ENCODE data around the gene DIP2B. TPM values are rescaled to one million over a fixed set of nuclear protein-coding genes. Genes with fewer than 3 reads are reported as not detected.

DIP2B gene
- polyA plus RNA-seq, 1 donor from 2014 or later: 44.0 TPM

DNA sequence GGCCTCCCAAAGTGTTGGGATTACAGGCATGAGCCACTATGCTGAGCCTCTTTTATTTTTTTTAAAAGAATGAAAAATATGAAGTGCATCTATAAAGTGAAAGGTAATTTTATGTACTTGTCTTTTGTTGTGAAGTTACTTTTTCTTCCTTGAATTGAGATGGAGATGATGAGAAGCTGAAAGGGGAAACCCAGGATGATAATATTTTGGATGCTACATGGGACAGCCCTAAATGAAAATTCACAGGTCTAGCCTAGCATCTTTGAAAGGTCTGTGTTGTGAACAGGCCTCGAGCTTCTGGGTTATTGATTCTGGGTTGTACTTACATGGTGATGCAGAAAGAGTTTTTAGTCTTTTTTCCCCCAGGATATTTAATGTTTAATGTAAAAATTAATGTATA, 14.6 kb downstream of the DIP2B start:
- Histone ChIP-seq H3K27me3 (ENCODE audit: insufficient read depth, low read depth, low read length) (no peaks in the 10 kb centered on the region), H4K20me1 (ENCODE audit: insufficient read depth) (no peaks in the 10 kb centered on the region), H3K9ac (ENCODE audit: low read length) (no peak overlapping the region), H3K79me2 (replicated peaks; ENCODE audit: insufficient read depth, low read length) (peaks cover 66% of the 10 kb centered on the region), H2AFZ (ENCODE audit: low read depth, low read length) (no peak overlapping the region), H3F3A (ENCODE audit: insufficient read depth, low read length, poor library complexity, severe bottlenecking) (no peaks in the 10 kb centered on the region), H3K4me2 (ENCODE audit: low read length) (no peak overlapping the region), H3K9me2 (ENCODE audit: insufficient read depth, low read length) (no peaks in the 10 kb centered on the region), H3K4me3 (ENCODE audit: low read length) (no peak overlapping the region), H3K36me3 (ENCODE audit: insufficient read depth, low read length) (no peaks in the 10 kb centered on the region), H3K9me3 (ENCODE audit: low read length) (no peaks in the 10 kb centered on the region), H3K27ac (ENCODE audit: low read length) (no peak overlapping the region)
- TF ChIP-seq EZH2 (IDR thresholded peaks at IDR 0.05; ENCODE audit: borderline replicate concordance, insufficient read depth, low read length, poor library complexity, severe bottlenecking) (no peak), TAF1 (IDR thresholded peaks at IDR 0.05; ENCODE audit: low read depth) (no peak), EP300 (conservative IDR thresholded peaks at IDR 0.05; ENCODE audit: poor library complexity, severe bottlenecking) (no peak), SMC3 (conservative IDR thresholded peaks at IDR 0.05; ENCODE audit: poor library complexity) (no peak), MXI1 (conservative IDR thresholded peaks at IDR 0.05; ENCODE audit: poor library complexity, severe bottlenecking) (no peak), RAD21 (conservative IDR thresholded peaks at IDR 0.05) (no peak), POLR2AphosphoS5 (IDR thresholded peaks at IDR 0.05) (no peak)
- TF ChIP-seq, protein P1, sequence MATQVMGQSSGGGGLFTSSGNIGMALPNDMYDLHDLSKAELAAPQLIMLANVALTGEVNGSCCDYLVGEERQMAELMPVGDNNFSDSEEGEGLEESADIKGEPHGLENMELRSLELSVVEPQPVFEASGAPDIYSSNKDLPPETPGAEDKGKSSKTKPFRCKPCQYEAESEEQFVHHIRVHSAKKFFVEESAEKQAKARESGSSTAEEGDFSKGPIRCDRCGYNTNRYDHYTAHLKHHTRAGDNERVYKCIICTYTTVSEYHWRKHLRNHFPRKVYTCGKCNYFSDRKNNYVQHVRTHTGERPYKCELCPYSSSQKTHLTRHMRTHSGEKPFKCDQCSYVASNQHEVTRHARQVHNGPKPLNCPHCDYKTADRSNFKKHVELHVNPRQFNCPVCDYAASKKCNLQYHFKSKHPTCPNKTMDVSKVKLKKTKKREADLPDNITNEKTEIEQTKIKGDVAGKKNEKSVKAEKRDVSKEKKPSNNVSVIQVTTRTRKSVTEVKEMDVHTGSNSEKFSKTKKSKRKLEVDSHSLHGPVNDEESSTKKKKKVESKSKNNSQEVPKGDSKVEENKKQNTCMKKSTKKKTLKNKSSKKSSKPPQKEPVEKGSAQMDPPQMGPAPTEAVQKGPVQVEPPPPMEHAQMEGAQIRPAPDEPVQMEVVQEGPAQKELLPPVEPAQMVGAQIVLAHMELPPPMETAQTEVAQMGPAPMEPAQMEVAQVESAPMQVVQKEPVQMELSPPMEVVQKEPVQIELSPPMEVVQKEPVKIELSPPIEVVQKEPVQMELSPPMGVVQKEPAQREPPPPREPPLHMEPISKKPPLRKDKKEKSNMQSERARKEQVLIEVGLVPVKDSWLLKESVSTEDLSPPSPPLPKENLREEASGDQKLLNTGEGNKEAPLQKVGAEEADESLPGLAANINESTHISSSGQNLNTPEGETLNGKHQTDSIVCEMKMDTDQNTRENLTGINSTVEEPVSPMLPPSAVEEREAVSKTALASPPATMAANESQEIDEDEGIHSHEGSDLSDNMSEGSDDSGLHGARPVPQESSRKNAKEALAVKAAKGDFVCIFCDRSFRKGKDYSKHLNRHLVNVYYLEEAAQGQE (IDR thresholded peaks at IDR 0.05; ENCODE audit: borderline replicate concordance): no peak
- TF ChIP-seq, protein P2, sequence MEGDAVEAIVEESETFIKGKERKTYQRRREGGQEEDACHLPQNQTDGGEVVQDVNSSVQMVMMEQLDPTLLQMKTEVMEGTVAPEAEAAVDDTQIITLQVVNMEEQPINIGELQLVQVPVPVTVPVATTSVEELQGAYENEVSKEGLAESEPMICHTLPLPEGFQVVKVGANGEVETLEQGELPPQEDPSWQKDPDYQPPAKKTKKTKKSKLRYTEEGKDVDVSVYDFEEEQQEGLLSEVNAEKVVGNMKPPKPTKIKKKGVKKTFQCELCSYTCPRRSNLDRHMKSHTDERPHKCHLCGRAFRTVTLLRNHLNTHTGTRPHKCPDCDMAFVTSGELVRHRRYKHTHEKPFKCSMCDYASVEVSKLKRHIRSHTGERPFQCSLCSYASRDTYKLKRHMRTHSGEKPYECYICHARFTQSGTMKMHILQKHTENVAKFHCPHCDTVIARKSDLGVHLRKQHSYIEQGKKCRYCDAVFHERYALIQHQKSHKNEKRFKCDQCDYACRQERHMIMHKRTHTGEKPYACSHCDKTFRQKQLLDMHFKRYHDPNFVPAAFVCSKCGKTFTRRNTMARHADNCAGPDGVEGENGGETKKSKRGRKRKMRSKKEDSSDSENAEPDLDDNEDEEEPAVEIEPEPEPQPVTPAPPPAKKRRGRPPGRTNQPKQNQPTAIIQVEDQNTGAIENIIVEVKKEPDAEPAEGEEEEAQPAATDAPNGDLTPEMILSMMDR (IDR thresholded peaks at IDR 0.05; ENCODE audit: poor library complexity, severe bottlenecking): no peak

DNA sequence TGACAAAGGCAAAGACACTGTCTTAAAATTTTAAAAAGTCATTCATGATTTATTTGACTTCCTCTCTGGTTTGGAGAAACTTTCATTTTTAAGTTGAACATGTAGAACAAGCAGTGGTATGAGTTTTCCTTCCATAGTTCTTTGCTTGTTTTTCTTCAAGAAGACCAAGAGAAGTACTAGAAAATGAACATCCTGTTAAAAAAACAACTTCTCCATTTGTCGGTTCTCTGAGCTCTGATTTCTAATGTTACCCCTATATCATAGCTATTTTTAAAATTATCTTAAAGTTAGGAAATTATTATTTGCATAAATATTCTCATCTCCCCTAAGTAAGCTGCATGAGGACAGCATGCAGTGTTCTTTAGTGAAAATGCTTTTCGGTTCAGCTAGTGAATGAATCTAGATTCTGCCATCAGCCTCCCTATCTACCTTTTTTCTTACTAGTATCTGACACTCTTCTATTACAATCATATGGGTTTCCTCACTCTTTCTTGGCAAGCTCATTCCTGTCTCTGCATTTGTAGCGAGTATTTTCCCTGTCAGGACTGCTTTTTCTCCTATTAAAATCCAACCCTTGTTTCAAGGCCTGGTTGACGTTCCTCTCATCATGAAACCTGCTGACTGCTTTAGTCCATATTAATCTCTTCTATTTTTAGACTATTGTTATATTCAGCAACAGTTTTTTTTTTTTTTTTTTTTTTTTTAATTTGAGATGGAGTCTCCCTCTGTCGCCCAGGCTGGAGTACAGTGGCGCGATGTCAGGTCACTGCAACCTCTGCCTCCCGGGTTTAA, 15.8 kb downstream of the DIP2B start:
- peaks cover 55% of the 10 kb centered on the region for H3K79me2 ChIP-seq (replicated peaks; ENCODE audit: insufficient read depth, low read length)

More for the DNA sequence above, 15.8 kb downstream of the DIP2B start:
- Histone ChIP-seq H3K27ac (ENCODE audit: low read length) (peak overlapping the region; percentile 44), H3K4me3 (ENCODE audit: low read length) (no peak overlapping the region), H3K9me2 (ENCODE audit: insufficient read depth, low read length) (no peaks in the 10 kb centered on the region), H4K20me1 (ENCODE audit: insufficient read depth) (no peaks in the 10 kb centered on the region), H3K27me3 (ENCODE audit: insufficient read depth, low read depth, low read length) (no peaks in the 10 kb centered on the region), H3K4me2 (ENCODE audit: low read length) (no peak overlapping the region), H3K9ac (ENCODE audit: low read length) (peak overlapping the region; percentile 20), H2AFZ (ENCODE audit: low read depth, low read length) (no peak overlapping the region), H3K36me3 (ENCODE audit: insufficient read depth, low read length) (no peaks in the 10 kb centered on the region), H3F3A (ENCODE audit: insufficient read depth, low read length, poor library complexity, severe bottlenecking) (no peaks in the 10 kb centered on the region), H3K9me3 (ENCODE audit: low read length) (no peaks in the 10 kb centered on the region)
- TF ChIP-seq POLR2AphosphoS5 (IDR thresholded peaks at IDR 0.05) (no peak), EZH2 (IDR thresholded peaks at IDR 0.05; ENCODE audit: borderline replicate concordance, insufficient read depth, low read length, poor library complexity, severe bottlenecking) (no peak), EP300 (conservative IDR thresholded peaks at IDR 0.05; ENCODE audit: poor library complexity, severe bottlenecking) (no peak), MXI1 (conservative IDR thresholded peaks at IDR 0.05; ENCODE audit: poor library complexity, severe bottlenecking) (no peak), RAD21 (conservative IDR thresholded peaks at IDR 0.05) (no peak), TAF1 (IDR thresholded peaks at IDR 0.05; ENCODE audit: low read depth) (no peak), SMC3 (conservative IDR thresholded peaks at IDR 0.05; ENCODE audit: poor library complexity) (no peak)
- TF ChIP-seq, protein P2 (IDR thresholded peaks at IDR 0.05; ENCODE audit: poor library complexity, severe bottlenecking): no peak
- TF ChIP-seq, protein P1 (IDR thresholded peaks at IDR 0.05; ENCODE audit: borderline replicate concordance): no peak

All from neural cell (in vitro differentiated cells).